ENCODE data around the gene THRAP3.

GRCh38 chr1:36286802-36287201 lies 62.6 kb downstream of the THRAP3 start:
- TF ChIP-seq GATA3 (IDR thresholded peaks at IDR 0.05; ENCODE audit: low read depth, low read length) (no peak), GATA2 (IDR thresholded peaks at IDR 0.05; ENCODE audit: low read depth, low read length) (no peak)

All from SH-SY5Y (cell line).